Testis (tissue), 3 donors: ENCODE data around the gene DGCR6. TPM values are rescaled to one million over a fixed set of nuclear protein-coding genes. Genes with fewer than 3 reads are reported as not detected.
"Not testable (repeated sequence)": the region's sequence is repeated elsewhere in the genome, so short reads cannot be mapped to it uniquely, and the experiment has no call there.

Experiments
- DNase-seq: peaks from one replicate; pipeline ENCODE4 v3.0.0-alpha.2; 2019
- H3K27ac ChIP-seq, 2 donors: fragments of 200-600 bp; sonication (generic); one replicate each; pipeline ENCODE4 v1.5.1; 2019
- H3K27me3 ChIP-seq: fragments of 200-600 bp; sonication (generic); one replicate; pipeline ENCODE4 v1.5.1; 2019
- H3K36me3 ChIP-seq: fragments of 200-600 bp; sonication (generic); one replicate; pipeline ENCODE4 v1.5.1; 2017; ENCODE audit warnings: low read depth; ENCODE audit errors: missing control alignments
- H3K4me1 ChIP-seq: fragments of 200-600 bp; sonication (generic); one replicate; pipeline ENCODE4 v1.5.1; 2019
- H3K4me3 ChIP-seq, 2 donors: fragments of 200-600 bp; sonication (generic); one replicate each; pipeline ENCODE4 v1.5.1; 2017 to 2019
- H3K9me3 ChIP-seq: fragments of 200-600 bp; sonication (generic); one replicate; pipeline ENCODE4 v1.5.1; 2017
- WGBS, 2 donors: methylation state at CpG; one replicate each; pipeline ENCODE4 v1.1.5; 2018; 5-methylcytosine and 5-hydroxymethylcytosine counted together
- intact Hi-C: fragments of 100-400 bp; cut with DNase I; formaldehyde crosslinking; loops from one replicate; pipeline ENCODE4 v1.15.1; 2023; ENCODE audit warnings: low total_unique reads
- polyA plus RNA-seq: library from polyadenylated mRNA; stranded (reverse); fragments of 350-450 nt; fragmentation: Illumina TruSeq; extraction: RNeasy Lipid Tissue Mini Kit (QIAGEN cat#74804); gene quantifications from one replicate; pipeline ENCODE4 v1.2.3, GENCODE V29; 2014; ENCODE audit warnings: low read depth, low replicate concordance; ENCODE audit not compliant: insufficient read depth
- total RNA-seq, 2 donors: library from RNA; depleted of rRNA; stranded (reverse); fragments of >200 nt; gene quantifications; one replicate each; pipeline ENCODE4 v1.2.3, GENCODE V29; 2016

DGCR6 gene
- total and polyA plus RNA-seq, 3 donors from 2014 or later = 9.8 to 21.7 (median 11.0) TPM

DNA sequence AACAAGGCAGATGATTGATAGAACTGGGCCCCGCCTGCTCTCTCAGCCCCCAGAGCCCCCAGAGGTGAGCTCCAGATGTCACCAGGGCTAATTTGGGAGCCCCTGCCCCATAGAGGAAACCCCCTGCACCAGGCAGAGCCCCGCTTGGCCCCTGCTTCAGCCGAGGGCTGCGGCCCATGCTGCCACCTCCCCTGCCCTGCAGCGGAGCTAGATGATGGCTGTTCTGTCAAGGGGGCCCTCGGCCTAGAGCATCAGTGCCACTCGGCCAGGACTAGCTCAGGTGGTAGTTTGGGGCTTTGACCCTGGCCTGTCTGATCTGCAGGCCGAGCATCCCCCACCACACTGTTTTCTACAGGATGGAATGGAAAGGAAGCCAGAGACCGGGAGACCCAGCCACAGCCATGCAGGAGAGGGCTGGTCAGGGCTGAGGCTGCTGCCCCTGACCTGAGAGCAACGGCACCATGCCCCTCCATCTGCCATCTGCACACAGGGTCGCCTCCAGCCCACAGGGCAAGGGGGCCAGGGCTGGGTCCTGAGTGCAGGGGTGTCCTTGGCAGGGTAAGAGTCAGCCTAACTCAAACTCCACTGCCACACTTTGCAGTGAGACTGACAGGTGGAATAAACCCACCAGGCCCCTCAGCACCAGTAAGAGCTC is 54.2 kb downstream of the DGCR6 start:
- H3K27me3 ChIP-seq, H3K4me3 ChIP-seq, intact Hi-C loops, DNase-seq, H3K27ac ChIP-seq, H3K4me1 ChIP-seq, H3K36me3 ChIP-seq, H3K9me3 ChIP-seq: not testable (repeated sequence)
- 82% methylated on average over 9 of the region's 11 CpGs; no CpG with 5 or more reads in 1 of the 2 donors for WGBS, 2 donors

DNA sequence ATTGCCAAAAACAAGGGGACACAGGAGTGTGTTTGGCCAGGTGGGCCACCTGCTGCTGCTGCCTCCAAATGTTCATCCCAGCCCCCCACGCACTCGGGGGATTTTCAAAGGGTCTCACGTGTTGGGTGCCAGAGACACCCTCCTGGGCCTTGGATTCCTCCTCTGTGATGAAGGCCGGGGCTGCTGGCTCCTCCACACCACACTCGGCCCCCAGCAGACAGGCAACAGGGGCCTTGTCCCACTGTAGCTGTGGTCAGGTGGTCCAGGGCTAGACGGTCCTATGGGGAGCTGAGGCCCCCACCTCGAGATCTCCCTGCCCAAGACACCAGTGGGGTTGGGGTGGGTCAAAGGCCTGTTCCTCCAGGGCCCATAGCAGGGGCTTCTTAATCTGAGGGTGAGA is 55.1 kb downstream of the DGCR6 start:
- intact Hi-C loops, H3K4me3 ChIP-seq, H3K27me3 ChIP-seq, H3K4me1 ChIP-seq, DNase-seq, H3K27ac ChIP-seq, H3K9me3 ChIP-seq, H3K36me3 ChIP-seq: not testable (repeated sequence)
- 40 to 74% methylated on average over 1 to 7 of the region's 7 CpGs for WGBS, 2 donors

Other genes starting within 250 kb of the DGCR6 start
- gene PRODH, start 30.0 kb downstream of the DGCR6 start, total RNA-seq = 1 to 10 TPM; 5.6 to 7.4 TPM
- 3.2 TPM for gene PRODH, start 30.0 kb downstream of the DGCR6 start, polyA plus RNA-seq
- gene DGCR2, start 216.1 kb downstream of the DGCR6 start, total RNA-seq = 100 to 1,000 TPM in 1 of 2 donors, 10 to 100 TPM in 1; 89.5 to 106 TPM
- 64.6 TPM for gene DGCR2, start 216.1 kb downstream of the DGCR6 start, polyA plus RNA-seq
- gene TSSK2, start 225.0 kb downstream of the DGCR6 start, total RNA-seq = 100 to 1,000 TPM in 1 of 2 donors, 10 to 100 TPM in 1; 66.0 to 188 TPM
- 205 TPM for gene TSSK2, start 225.0 kb downstream of the DGCR6 start, polyA plus RNA-seq
- gene ESS2, start 238.3 kb downstream of the DGCR6 start, total RNA-seq = 10 to 100 TPM; 27.4 to 38.0 TPM
- 42.9 TPM for gene ESS2, start 238.3 kb downstream of the DGCR6 start, polyA plus RNA-seq
- 10 to 100 TPM; 15.3 to 16.0 TPM for gene GSC2, start 244.0 kb downstream of the DGCR6 start, total RNA-seq
- gene GSC2, start 244.0 kb downstream of the DGCR6 start, polyA plus RNA-seq = 2.3 TPM